ENCODE measurements around the gene MISP.
A peak's percentile ranks its signal among the peaks of the same experiment; 100 is the strongest.

Gene MISP

GRCh38 chr19:791007-791566 is 40.2 kb downstream of the MISP start:
- DNase-seq (ENCODE audit: low read depth), result no peak
- no peak for TF ChIP-seq CTCF (IDR thresholded peaks at IDR 0.05; ENCODE audit: low read depth, low read length, missing control alignments)
- no peak overlapping the region for H3K4me3 ChIP-seq (ENCODE audit: low read depth, low read length)
- in situ Hi-C loops (cut with HindIII; ENCODE audit: low sequenced_read_pairs), result no loop called here

- DNase-seq (ENCODE audit: low read depth), result no peak
- no peak overlapping the region for H3K4me3 ChIP-seq (ENCODE audit: low read depth, low read length)
- in situ Hi-C loops (cut with HindIII; ENCODE audit: low sequenced_read_pairs), result no loop called here
- no peak for TF ChIP-seq CTCF (IDR thresholded peaks at IDR 0.05; ENCODE audit: low read depth, low read length, missing control alignments)
Observed at GRCh38 chr19:791567-792305, 40.8 kb downstream of the MISP start.

GRCh38 chr19:792306-792885 is 41.5 kb downstream of the MISP start:
- TF ChIP-seq CTCF (IDR thresholded peaks at IDR 0.05; ENCODE audit: low read depth, low read length, missing control alignments), result no peak
- in situ Hi-C loops (cut with HindIII; ENCODE audit: low sequenced_read_pairs), result no loop called here
- H3K4me3 ChIP-seq (ENCODE audit: low read depth, low read length), result no peak overlapping the region
- no peak for DNase-seq (ENCODE audit: low read depth)

GRCh38 chr19:793806-794205 is 42.9 kb downstream of the MISP start:
- no peak overlapping the region for H3K4me3 ChIP-seq (ENCODE audit: low read depth, low read length)
- in situ Hi-C loops (cut with HindIII; ENCODE audit: low sequenced_read_pairs), result no loop called here
- TF ChIP-seq CTCF (IDR thresholded peaks at IDR 0.05; ENCODE audit: low read depth, low read length, missing control alignments), result no peak
- no peak for DNase-seq (ENCODE audit: low read depth)

GRCh38 chr19:795073-795611 is 44.2 kb downstream of the MISP start:
- in situ Hi-C loops (cut with HindIII; ENCODE audit: low sequenced_read_pairs), result no loop called here
- no peak for TF ChIP-seq CTCF (IDR thresholded peaks at IDR 0.05; ENCODE audit: low read depth, low read length, missing control alignments)
- H3K4me3 ChIP-seq (ENCODE audit: low read depth, low read length), result no peak overlapping the region
- no peak for DNase-seq (ENCODE audit: low read depth)

- in situ Hi-C loops (cut with HindIII; ENCODE audit: low sequenced_read_pairs), result no loop called here
Observed at GRCh38 chr19:795691-796581, 45.0 kb downstream of the MISP start.

More at GRCh38 chr19:795691-796581, 45.0 kb downstream of the MISP start:
- peak overlapping the region; percentile 51 for H3K4me3 ChIP-seq (ENCODE audit: low read depth, low read length)
- no peak for TF ChIP-seq CTCF (IDR thresholded peaks at IDR 0.05; ENCODE audit: low read depth, low read length, missing control alignments)
- DNase-seq (ENCODE audit: low read depth), result no peak
